ENCODE data around the gene DPYD. TPM values are rescaled to one million over a fixed set of nuclear protein-coding genes. Genes with fewer than 3 reads are reported as not detected.

Gene DPYD
- total and polyA plus RNA-seq, 10 of the 15 experiments (the other 5 are each of a cell fraction or from before 2014, with no cell fraction given), result 5.7 to 23.8 (median 10.2) TPM

- TF ChIP-seq IRF3 (IDR thresholded peaks at IDR 0.05), result no peak
These were observed 829.2 kb downstream of the DPYD start (continued) for GRCh38 chr1:97091679-97092078.

- ChIA-PET RAD21 (ENCODE audit: unreplicated experiment) (no interaction called here), SMC1A (ENCODE audit: uncharacterized antibody, unreplicated experiment) (interaction anchor here (0.6 to 1.5 kb wide), 2 partner anchors 116 to 453 kb away, joined by 3 read pairs; no protein-coding TSS in a partner anchor), POLR2A (no interaction called here), CTCF (interaction anchor here (0.9 to 1.3 kb wide), 2 partner anchors 13 to 47 kb away, joined by 3 read pairs; no protein-coding TSS in a partner anchor)
- Histone ChIP-seq H3K79me2 (ENCODE audit: control insufficient read depth, insufficient read depth, low read length) (no peaks in the 10 kb centered on the region), H3K27me3 (replicated peaks in 1 of 2; ENCODE audit: control insufficient read depth in 2 of 2, insufficient read depth in 2 of 2, low read length in 1 of 2) (no peaks in the 10 kb centered on the region), H3K27ac (ENCODE audit: control insufficient read depth, insufficient read depth) (no peak overlapping the region), H3K9ac (ENCODE audit: control insufficient read depth, insufficient read depth, low read length) (no peak overlapping the region), H3K36me3 (ENCODE audit: control insufficient read depth in 2 of 2, insufficient read depth in 2 of 2, low read length in 1 of 2) (no peaks in the 10 kb centered on the region), H3K9me3 (replicated peaks; ENCODE audit: control insufficient read depth, insufficient read depth, low read length) (no peaks in the 10 kb centered on the region), H3K4me2 (ENCODE audit: control insufficient read depth, insufficient read depth) (no peak overlapping the region), H2AFZ (ENCODE audit: control insufficient read depth, low read depth, low read length) (no peak overlapping the region), H3K4me1 (ENCODE audit: control insufficient read depth, insufficient read depth, low read length) (no peaks in the 10 kb centered on the region), H4K20me1 (ENCODE audit: control insufficient read depth, insufficient read depth) (no peaks in the 10 kb centered on the region), H3K4me3 (no peak overlapping the region)
- FAIRE-seq (no peak), DNase-seq (ENCODE audit: low read depth, low spot score) (no peak), ATAC-seq (no peak)
- in situ Hi-C loops (cut with MboI), result no loop called here
- intact Hi-C loops (cut with micrococcal nuclease; ENCODE audit: unreplicated experiment), result no loop called here
- 0% methylated on average over 3 of the region's 3 CpGs for WGBS (ENCODE audit: insufficient coverage, insufficient replicate concordance, low lambda C conversion rate, missing lambda C conversion rate)
- no TSS peak for BruUV-seq (replicated peaks)
- TF ChIP-seq ZNF687 (IDR thresholded peaks at IDR 0.05), result no peak
- TF ChIP-seq TCF12 (IDR thresholded peaks at IDR 0.05; ENCODE audit: low read depth, low read length), result no peak
- no peak for TF ChIP-seq ZNF207 (IDR thresholded peaks at IDR 0.05; ENCODE audit: borderline replicate concordance)
- no peak for TF ChIP-seq SMARCA5 (IDR thresholded peaks at IDR 0.05)
- TF ChIP-seq DPF2 (IDR thresholded peaks at IDR 0.05), result no peak
- no peak for TF ChIP-seq NRF1 (conservative IDR thresholded peaks at IDR 0.05; ENCODE audit: low read depth, low read length)
- TF ChIP-seq ZNF384 (IDR thresholded peaks at IDR 0.05; ENCODE audit: borderline replicate concordance, low read depth, low read length), result no peak
These were observed 829.6 kb downstream of the DPYD start for GRCh38 chr1:97091263-97091662.

Measured in GM12878 (cell line).